PC-9 (cell line): ENCODE data around the gene MCCC2.

Experiments
- CTCF ChIP-seq: fragments of 200-600 bp; sonication (generic); conservative IDR thresholded peaks from 2 replicates; pipeline ENCODE4 v1.6.1; 2017; ENCODE audit warnings: mixed run types, antibody characterized with exemption, mild to moderate bottlenecking, moderate library complexity
- EZH2 ChIP-seq: fragments of 200-600 bp; sonication (generic); IDR thresholded peaks from 2 replicates; pipeline ENCODE4 v1.8.0; 2017; ENCODE audit warnings: antibody characterized with exemption, low read depth

- TF ChIP-seq CTCF, result no peak
- TF ChIP-seq EZH2, result no peak
Measured at GRCh38 chr5:71596169-71596568, 9.0 kb downstream of the MCCC2 start.
